Immature natural killer cell (primary cell): Measurements from ENCODE around the gene HLA-DOA. TPM values are rescaled to one million over a fixed set of nuclear protein-coding genes. Genes with fewer than 3 reads are reported as not detected.

Source experiments
- DNase-seq, 3 donors: peaks; one replicate each; pipeline ENCODE4 v3.0.0; 2022; ENCODE audit warnings: mixed read lengths in 1 of 3
- H3K27ac Mint-ChIP-seq, 6 donors: one replicate each; pipeline ENCODE4 v1.8.0; 2020; ENCODE audit warnings: mixed read lengths in 6 of 6, mild to moderate bottlenecking in 5 of 6, inconsistent platforms in 4 of 6, moderate library complexity in 3 of 6
- H3K27me3 Mint-ChIP-seq, 3 donors: one replicate each; pipeline ENCODE4 v1.8.0; 2020 to 2021; ENCODE audit warnings: low read depth in 3 of 3, mild to moderate bottlenecking in 3 of 3, mixed read lengths in 3 of 3, moderate library complexity in 3 of 3, inconsistent platforms in 1 of 3
- H3K36me3 Mint-ChIP-seq, 3 donors: one replicate each; pipeline ENCODE4 v1.8.0; 2020; ENCODE audit warnings: mixed read lengths in 3 of 3, inconsistent platforms in 2 of 3, mild to moderate bottlenecking in 2 of 3
- H3K4me1 Mint-ChIP-seq, 2 donors: one replicate each; pipeline ENCODE4 v1.8.0; 2020; ENCODE audit warnings: inconsistent platforms in 2 of 2, mild to moderate bottlenecking in 2 of 2, mixed read lengths in 2 of 2, moderate library complexity in 1 of 2
- H3K4me3 Mint-ChIP-seq, 5 donors: one replicate each; pipeline ENCODE4 v1.8.0; 2020; ENCODE audit warnings: mild to moderate bottlenecking in 5 of 5, mixed read lengths in 5 of 5, inconsistent platforms in 3 of 5, moderate library complexity in 3 of 5
- H3K9me3 Mint-ChIP-seq, 6 donors: one replicate each; pipeline ENCODE4 v1.8.0; 2020; ENCODE audit warnings: mild to moderate bottlenecking in 6 of 6, mixed read lengths in 6 of 6, inconsistent platforms in 4 of 6, moderate library complexity in 3 of 6
- polyA plus RNA-seq, 3 donors: library from polyadenylated mRNA; unstranded; fragments of 300-500 nt; fragmentation: Illumina TruSeq; gene quantifications; one replicate each; pipeline ENCODE4 v1.2.3, GENCODE V29; 2021

Gene HLA-DOA
- polyA plus RNA-seq, 3 donors from 2014 or later = 0.37 to 5.2 (median 2.8) TPM

GRCh38 chr6:32960563-32960962, 48.8 kb downstream of the HLA-DOA start:
- no peak overlapping the region for H3K27ac Mint-ChIP-seq

DNA sequence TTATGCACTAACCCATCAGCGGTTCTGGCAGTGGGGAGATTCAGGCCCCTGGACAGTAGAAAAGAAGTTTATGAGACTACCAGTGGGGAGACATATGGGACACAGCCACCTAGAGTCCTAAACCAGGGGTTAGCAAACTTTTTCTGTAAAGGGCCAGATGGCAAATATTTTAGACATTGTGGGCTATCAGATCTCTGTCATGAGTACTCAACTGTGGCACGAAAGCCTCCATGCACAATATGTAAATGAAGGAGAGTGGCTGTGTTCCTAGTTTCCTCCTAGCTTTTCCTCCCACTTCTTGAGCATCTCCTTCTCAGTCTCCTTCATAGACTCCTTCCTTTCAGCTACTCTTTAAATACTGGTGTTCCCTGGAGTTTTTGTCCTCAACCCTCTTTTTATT, 53.2 kb downstream of the HLA-DOA start:
- Mint-ChIP-seq H3K4me3 (no peak overlapping the region), H3K27me3 (peaks cover 0 to 2% (median 0%) of the 10 kb centered on the region in 3 donors), H3K4me1 (peaks cover 19 to 42% of the 10 kb centered on the region in 2 donors), H3K9me3 (no peaks in the 10 kb centered on the region), H3K27ac (peak overlapping the region in 1 of 6 donors; percentile 18), H3K36me3 (peaks cover 0 to 8% (median 5%) of the 10 kb centered on the region in 3 donors)
- no peak for DNase-seq

More at GRCh38 chr6:32960563-32960962, 48.8 kb downstream of the HLA-DOA start:
- Mint-ChIP-seq H3K36me3 (peaks cover 0 to 5% (median 3%) of the 10 kb centered on the region in 3 donors), H3K4me1 (peaks cover 9 to 48% of the 10 kb centered on the region in 2 donors), H3K4me3 (no peak overlapping the region), H3K27me3 (no peaks in the 10 kb centered on the region), H3K9me3 (no peaks in the 10 kb centered on the region)
- DNase-seq = no peak

GRCh38 chr6:32954986-32955802, 54.2 kb downstream of the HLA-DOA start:
- H3K27me3 Mint-ChIP-seq = peaks cover 0 to 2% (median 0%) of the 10 kb centered on the region in 3 donors
- no peak for DNase-seq
- H3K4me3 Mint-ChIP-seq = no peak overlapping the region
- peak overlapping the region in 1 of 6 donors; percentile 3 for H3K27ac Mint-ChIP-seq
- peaks cover 0 to 5% (median 5%) of the 10 kb centered on the region in 3 donors for H3K36me3 Mint-ChIP-seq
- H3K4me1 Mint-ChIP-seq = peaks cover 19 to 41% of the 10 kb centered on the region in 2 donors
- no peaks in the 10 kb centered on the region for H3K9me3 Mint-ChIP-seq

DNA sequence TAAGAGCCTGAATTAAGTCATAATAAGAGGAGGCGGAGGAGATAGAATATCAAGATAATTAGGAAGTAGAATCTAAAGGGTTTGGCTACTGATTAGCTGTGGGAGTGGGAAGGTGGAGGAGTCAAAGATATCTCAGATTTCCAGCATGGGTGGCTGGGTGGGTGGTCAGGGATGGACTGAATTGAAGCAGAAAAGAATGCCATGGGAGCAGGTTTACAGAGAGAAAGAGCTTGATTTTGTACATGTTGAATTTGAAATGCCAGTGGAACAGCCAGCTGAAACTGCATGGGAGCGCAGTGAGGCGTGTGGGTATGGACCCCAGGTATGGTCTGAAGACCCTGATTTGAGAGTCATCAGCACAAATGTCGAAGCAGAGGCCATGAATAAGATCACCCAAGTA, 55.1 kb downstream of the HLA-DOA start:
- H3K4me1 Mint-ChIP-seq = peaks cover 25 to 38% of the 10 kb centered on the region in 2 donors
- DNase-seq = no peak
- peaks cover 0 to 5% (median 5%) of the 10 kb centered on the region in 3 donors for H3K36me3 Mint-ChIP-seq
- H3K4me3 Mint-ChIP-seq = no peak overlapping the region
- peaks cover 0 to 2% (median 0%) of the 10 kb centered on the region in 3 donors for H3K27me3 Mint-ChIP-seq
- peak overlapping the region in 1 of 6 donors; percentile 20 for H3K27ac Mint-ChIP-seq
- H3K9me3 Mint-ChIP-seq = no peaks in the 10 kb centered on the region

Other genes starting within 250 kb of the HLA-DOA start
- gene HLA-DQB2, start 246.1 kb downstream of the HLA-DOA start, polyA plus RNA-seq = 1 to 10 TPM; 1.9 to 3.8 (median 2.9) TPM
- 1 to 10 TPM in 2 of 3 donors, under 1 TPM in 1; 0.45 to 6.6 (median 4.8) TPM for gene HLA-DOB, start 192.6 kb downstream of the HLA-DOA start, polyA plus RNA-seq
- 10 to 100 TPM; 16.9 to 67.6 (median 30.4) TPM for gene TAP2, start 170.9 kb downstream of the HLA-DOA start, polyA plus RNA-seq
- 100 to 1,000 TPM; 495 to 696 (median 528) TPM for gene PSMB8, start 165.5 kb downstream of the HLA-DOA start, polyA plus RNA-seq
- 100 to 1,000 TPM; 310 to 465 (median 439) TPM for gene TAP1, start 155.9 kb downstream of the HLA-DOA start, polyA plus RNA-seq
- 1,000 to 10,000 TPM in 1 of 3 donors, 100 to 1,000 TPM in 2; 694 to 1,190 (median 822) TPM for gene PSMB9, start 155.4 kb downstream of the HLA-DOA start, polyA plus RNA-seq
- gene HLA-DMB, start 68.6 kb downstream of the HLA-DOA start, polyA plus RNA-seq = 100 to 1,000 TPM in 1 of 3 donors, 10 to 100 TPM in 2; 38.3 to 104 (median 89.1) TPM
- gene HLA-DMA, start 56.5 kb downstream of the HLA-DOA start, polyA plus RNA-seq = 10 to 100 TPM; 39.2 to 78.7 (median 69.7) TPM
- 100 to 1,000 TPM in 1 of 3 donors, 10 to 100 TPM in 2; 29.8 to 119 (median 31.5) TPM for gene BRD2, start 41.0 kb downstream of the HLA-DOA start, polyA plus RNA-seq
- gene HLA-DPA1, start 64.1 kb upstream of the HLA-DOA start, polyA plus RNA-seq = 100 to 1,000 TPM; 173 to 252 (median 202) TPM
- 100 to 1,000 TPM; 183 to 353 (median 296) TPM for gene HLA-DPB1, start 66.4 kb upstream of the HLA-DOA start, polyA plus RNA-seq
- gene COL11A2, start 182.9 kb upstream of the HLA-DOA start, polyA plus RNA-seq = under 1 TPM in 2 of 3 donors, not detected in 1; 0.33 to 0.67 TPM
- 10 to 100 TPM in 1 of 3 donors, 1 to 10 TPM in 2; 6.0 to 11.8 (median 6.9) TPM for gene RXRB, start 191.1 kb upstream of the HLA-DOA start, polyA plus RNA-seq
- gene SLC39A7, start 191.3 kb upstream of the HLA-DOA start, polyA plus RNA-seq = 10 to 100 TPM; 27.4 to 67.5 (median 45.4) TPM
- 10 to 100 TPM; 28.8 to 47.6 (median 34.3) TPM for gene HSD17B8, start 195.1 kb upstream of the HLA-DOA start, polyA plus RNA-seq
- gene RING1, start 198.9 kb upstream of the HLA-DOA start, polyA plus RNA-seq = 1 to 10 TPM; 5.5 to 9.5 (median 9.2) TPM